LNCaP clone FGC (cell line): ENCODE data around the gene HMOX2.

Experiments
- DNase-seq: peaks from one replicate; pipeline ENCODE4 v3.0.0-alpha.2; 2011; ENCODE audit warnings: low read depth
- H3K4me3 ChIP-seq: 2 replicates; pipeline ENCODE4 v1.5.1; 2011; ENCODE audit warnings: mild to moderate bottlenecking, low read depth, low read length, control low read depth
- CTCF ChIP-seq: IDR thresholded peaks from 2 replicates; pipeline ENCODE4 v1.5.1; 2012; ENCODE audit warnings: mild to moderate bottlenecking; ENCODE audit not compliant: control insufficient read depth, insufficient read depth; ENCODE audit errors: extremely low read depth

The HMOX2 gene

GRCh38 chr16:4538350-4539235 is 62.4 kb downstream of the HMOX2 start, which contains the start of gene CDIP1:
Gene CDIP1 (minus strand): TSS chr16:4538773. CDS start chr16:4514130, 24,643 bp downstream.
- no peak for TF ChIP-seq CTCF
- peak within 1 kb of the TSS; percentile 63 for H3K4me3 ChIP-seq
- DNase-seq, result peak; percentile 93

DNA sequence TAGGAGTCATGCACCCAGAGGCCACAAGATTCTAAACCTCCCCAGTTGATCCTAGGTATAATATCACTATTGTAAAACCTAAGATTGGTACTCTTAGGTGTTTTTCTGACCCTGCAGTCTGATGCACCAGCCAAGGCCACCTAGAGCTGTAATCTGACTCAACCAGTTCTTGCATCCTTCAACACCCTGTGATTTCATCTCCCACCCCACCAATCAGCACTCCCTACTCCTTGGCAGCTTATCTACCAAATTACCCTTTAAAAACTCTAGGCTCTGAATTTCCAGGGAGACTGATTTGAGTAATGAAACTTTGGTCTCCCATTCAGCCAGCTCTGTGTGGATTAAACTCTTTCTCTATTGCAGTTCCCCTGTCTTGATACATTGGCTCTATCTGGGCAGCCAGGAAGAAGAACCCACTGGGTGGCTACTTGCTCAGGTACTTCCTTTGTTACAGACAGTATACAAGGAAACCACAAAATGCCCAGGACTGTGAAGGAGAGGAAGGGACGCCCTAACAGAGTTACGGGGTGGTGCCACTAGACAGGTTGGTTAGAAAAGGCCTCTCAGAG is 63.6 kb downstream of the HMOX2 start:
- no peak for DNase-seq
- no peak for TF ChIP-seq CTCF
- no peak overlapping the region for H3K4me3 ChIP-seq

DNA sequence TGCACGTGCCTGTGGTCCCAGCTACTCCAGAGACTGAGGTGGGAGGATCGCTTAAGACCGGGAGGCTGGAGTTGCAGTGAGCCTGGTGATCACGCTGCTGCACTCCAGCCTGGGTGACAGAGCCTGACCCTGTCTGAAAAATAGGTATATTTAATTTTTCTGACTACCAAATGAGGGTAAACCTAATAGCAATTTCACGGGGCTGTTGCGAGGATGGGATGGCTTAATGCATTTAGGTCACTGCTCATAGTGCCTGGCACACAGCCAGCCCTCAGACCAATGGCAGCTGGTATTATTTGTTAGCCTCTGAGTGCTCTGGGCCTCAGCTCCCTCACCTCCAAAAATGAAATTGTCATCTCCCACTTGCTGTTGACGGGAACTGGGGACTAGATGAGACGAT is 68.3 kb downstream of the HMOX2 start:
- H3K4me3 ChIP-seq, result no peak overlapping the region
- TF ChIP-seq CTCF, result no peak
- DNase-seq, result no peak

DNA sequence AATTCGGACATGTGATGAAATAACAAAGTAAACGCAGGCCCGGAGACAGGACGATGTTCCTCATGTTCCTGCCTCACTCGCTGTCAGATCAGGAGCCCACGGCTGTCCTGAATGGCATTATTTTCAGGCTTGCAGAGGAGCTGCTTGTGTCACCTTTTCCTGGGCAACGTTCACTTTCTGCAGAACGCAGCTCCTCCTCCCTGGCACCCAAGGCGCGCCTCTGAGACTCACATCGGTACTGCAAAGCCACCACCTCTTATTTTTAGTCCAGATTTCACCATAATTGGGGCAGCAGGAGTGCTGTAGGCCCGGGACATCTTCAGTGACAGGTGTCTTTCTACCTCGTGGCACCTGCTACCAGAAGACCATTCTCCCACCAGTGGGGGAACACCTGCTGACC is 71.9 kb downstream of the HMOX2 start:
- no peak for TF ChIP-seq CTCF
- no peak overlapping the region for H3K4me3 ChIP-seq
- DNase-seq, result no peak

- H3K4me3 ChIP-seq, result no peak overlapping the region
- DNase-seq, result no peak
- TF ChIP-seq CTCF, result no peak
These were observed 74.4 kb downstream of the HMOX2 start for GRCh38 chr16:4550591-4550990.

GRCh38 chr16:4552541-4552940 is 76.3 kb downstream of the HMOX2 start:
- no peak for TF ChIP-seq CTCF
- no peak for DNase-seq
- no peak overlapping the region for H3K4me3 ChIP-seq

DNA sequence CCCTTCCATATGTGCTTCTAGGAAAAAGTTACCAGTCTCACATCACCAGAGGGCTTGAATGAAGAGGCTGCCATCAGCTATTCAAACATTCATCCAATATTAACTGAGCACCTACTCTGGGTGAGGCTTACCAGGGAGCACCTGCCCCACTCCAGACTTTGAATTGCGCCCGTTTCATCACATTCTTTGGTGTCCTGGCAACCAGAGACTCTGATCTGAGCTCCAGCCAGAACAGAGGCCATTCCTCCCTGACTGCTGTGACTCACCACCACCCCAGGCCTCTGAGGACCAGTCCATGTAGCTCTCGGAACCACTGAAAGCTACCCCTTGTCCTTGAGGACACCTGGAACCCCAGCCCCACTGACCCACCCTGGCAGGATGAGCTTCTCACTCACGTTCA is 79.9 kb downstream of the HMOX2 start, which contains the start of gene C16orf96:
Gene C16orf96, plus strand, starts transcription at position 229 of the 400 bp plus-strand sequence. Its CDS starts 150 bp downstream, at position 379.
- DNase-seq, result no peak
- no peak for TF ChIP-seq CTCF
- no peak within 1 kb of the TSS for H3K4me3 ChIP-seq
